NCI-H524 (cell line): Measurements from ENCODE around the gene TCF7.
A peak's percentile ranks its signal among the peaks of the same experiment; 100 is the strongest.

Source experiments
- DNase-seq, 2 experiments: peaks; one replicate each; lab custom pipeline; 2025; lab: John Stamatoyannopoulos, UW

TCF7 gene

DNA sequence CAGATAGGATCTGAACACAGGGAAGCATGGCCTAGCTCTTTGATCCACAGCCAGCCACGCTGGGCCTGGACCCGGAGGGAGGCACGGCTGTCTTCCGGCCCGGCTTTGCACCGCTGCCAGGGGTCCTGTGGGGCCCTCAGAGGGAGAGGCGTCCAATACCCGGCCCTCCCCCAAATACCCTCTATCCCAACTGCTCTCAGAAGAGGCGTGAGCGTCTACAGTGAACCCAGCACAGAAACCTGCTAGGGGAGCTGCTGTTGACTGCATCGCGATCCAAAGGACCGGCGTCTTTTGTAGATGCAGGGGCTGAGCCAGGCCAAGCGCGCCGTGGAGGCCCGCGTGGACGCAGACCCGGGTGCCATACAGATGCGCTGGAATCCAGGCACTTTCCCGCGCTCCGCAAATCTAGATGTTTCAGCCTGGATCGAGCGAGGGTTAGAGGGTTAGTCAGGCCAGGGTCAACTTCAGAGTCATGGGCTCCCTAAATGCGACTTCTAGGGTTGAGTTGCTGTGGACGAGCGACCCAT is 1.1 kb upstream of the TCF7 start:
- no peak for DNase-seq

DNA sequence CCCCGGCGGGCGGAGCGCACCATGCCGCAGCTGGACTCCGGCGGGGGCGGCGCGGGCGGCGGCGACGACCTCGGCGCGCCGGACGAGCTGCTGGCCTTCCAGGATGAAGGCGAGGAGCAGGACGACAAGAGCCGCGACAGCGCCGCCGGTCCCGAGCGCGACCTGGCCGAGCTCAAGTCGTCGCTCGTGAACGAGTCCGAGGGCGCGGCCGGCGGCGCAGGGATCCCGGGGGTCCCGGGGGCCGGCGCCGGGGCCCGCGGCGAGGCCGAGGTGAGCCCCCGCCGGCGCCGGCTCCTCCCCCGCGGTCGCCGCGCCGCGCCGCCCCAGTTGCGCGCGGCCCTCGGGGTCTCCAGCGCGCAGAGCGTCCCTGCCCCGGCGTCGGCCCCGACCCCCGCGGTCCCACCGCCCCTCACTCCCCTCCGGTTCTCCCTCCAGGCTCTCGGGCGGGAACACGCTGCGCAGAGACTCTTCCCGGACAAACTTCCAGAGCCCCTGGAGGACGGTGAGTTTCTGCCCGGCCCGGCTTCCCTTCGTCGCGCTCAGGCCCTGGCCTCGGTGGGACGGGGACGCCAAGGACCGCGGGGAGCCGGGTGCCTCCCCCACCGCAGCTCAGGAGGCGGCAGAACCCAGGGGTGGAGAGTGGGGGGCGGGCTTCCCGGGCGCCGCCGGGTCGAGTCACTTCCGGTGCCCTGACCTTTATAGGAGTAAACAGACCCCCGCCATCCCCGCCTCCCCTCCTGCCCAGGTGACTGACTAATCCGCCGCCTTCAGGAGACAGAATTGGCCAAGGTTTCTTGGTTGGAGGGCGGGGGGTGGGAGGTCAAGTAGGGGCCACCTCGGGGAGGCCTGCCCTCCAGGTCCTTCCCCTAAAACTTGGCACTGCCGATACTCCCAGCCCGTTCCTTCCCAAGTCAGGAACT is 665 bp downstream of the TCF7 start:
- DNase-seq: peak in 1 of 2 experiments; percentile 15

DNA sequence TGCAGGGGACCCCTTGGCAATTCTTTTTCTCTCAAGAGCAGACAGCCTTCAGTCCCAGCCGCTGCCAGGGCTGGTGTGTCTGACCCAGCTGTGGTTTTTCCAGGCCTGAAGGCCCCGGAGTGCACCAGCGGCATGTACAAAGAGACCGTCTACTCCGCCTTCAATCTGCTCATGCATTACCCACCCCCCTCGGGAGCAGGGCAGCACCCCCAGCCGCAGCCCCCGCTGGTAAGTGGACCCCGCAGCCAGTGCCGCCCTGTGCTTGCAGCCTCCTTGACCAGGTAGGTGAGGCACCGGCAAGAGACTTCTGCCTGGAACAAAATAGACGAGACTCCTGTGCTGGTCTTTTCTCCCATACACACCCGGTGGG is 1.3 kb downstream of the TCF7 start:
- DNase-seq: no peak

DNA sequence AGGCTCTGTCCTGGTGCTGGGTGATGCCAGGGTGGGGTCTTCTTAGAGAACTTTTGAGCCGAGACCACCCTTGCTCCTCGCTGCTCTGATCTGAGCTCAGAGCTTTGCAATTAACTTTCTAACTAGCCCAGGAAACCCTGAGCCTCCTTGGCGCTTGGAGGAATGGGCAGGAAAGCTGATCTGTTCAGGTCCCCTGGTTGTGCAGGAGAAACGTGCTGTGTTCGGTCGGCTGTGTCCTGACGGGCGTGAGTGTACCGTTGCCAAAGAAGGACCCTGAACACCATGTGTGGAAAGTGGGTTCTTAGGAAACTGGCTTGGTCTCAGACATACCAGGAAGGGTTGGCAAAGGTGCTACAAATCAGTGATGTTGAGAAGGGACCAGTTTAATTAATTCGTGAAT is 1.8 kb downstream of the TCF7 start:
- no peak for DNase-seq

DNA sequence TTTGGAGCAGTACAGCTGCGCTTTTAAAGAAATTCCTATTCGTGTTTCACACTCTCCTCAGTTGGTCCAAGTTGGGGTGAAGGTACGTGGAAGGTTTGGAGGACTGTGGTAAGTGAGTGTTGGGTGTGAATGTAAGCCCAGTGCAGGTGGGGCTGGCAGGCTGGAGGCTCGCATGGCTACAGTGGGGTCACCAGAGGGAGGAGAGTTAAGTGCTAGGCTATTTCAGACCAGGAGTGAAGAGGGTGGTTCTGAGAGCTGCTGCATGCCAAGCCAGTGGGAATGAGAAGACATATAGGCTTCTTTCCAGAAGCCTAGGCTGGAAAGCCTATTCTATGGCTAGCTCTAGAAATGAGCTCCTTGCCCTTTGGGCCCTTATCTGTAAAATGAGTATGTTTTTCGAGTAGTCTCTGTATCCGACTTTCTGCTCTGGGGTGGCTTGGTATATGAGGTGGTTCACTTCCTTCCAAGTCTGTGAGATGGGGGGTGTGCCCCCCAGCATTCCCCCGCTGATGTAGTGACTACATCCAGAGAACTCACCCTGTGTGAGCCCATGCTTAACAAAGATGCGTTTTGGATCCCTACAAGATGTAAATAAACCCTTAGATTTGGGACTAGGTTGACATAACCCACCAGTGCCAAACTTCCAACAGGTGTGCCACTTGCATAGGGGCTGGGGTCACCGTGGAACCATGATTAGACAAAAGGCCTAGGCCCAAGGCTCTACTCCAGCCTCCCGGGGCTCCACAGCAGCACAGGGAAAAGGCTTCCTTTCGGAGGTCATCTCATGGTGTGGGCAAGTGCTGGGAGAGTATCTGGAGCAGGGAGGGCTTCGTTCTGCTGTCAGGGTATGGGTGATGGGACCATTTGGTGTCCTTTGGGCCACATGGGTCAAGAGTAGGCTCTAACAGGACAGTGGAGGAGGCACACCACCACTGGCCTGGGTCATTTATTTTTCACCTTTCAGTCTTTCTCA is 2.6 kb downstream of the TCF7 start:
- DNase-seq: no peak

DNA sequence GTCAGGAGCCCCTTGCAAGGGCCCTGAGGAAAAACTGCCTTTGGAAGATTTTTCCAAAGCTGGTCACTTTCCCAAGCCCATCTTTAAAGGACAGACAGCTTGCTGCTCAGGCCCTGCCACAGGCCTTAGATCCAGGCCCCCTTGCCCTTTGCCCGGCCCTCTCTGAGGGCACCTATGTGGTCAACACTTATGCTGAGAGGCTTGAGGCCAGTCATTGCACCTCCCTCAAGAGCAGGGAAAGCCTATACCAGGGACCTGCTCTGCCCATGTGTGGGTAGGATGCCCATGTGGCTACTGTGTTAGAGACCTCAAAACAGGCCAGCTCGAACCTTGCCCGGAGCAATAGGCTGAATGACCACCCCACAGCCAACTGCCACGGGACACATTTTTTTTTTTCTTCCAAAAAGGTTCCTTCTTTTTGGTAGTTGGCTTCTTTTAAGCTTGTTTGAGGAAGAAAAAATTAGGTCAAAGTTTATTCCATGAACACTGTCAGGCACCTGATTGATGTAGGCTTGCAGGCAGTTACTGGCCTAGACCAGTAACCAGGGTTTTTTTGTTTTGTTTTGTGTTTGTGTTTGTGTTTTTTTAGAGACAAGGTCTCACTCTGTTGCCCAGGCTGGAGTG is 3.8 kb downstream of the TCF7 start:
- DNase-seq: no peak

DNA sequence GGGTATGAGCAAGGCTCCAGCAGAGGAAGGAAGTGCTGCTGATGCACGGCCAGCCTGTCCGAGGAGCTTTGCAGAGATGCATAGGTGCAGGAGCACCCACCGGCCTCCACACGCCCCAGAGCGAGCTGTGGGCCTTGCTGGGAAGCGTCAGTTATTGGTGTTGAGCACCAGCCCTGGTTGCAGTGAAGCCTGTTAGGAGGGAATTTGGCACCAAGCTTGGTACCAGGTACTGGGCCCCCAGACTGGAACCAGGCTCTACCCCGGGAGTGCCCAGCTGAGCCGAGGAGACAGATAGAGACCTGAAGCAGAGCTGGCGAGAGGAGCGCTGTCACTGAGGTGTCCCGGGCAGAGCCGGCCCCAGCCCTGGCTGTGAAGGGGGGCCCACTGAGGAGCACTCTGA is 5.2 kb downstream of the TCF7 start:
- no peak for DNase-seq

DNA sequence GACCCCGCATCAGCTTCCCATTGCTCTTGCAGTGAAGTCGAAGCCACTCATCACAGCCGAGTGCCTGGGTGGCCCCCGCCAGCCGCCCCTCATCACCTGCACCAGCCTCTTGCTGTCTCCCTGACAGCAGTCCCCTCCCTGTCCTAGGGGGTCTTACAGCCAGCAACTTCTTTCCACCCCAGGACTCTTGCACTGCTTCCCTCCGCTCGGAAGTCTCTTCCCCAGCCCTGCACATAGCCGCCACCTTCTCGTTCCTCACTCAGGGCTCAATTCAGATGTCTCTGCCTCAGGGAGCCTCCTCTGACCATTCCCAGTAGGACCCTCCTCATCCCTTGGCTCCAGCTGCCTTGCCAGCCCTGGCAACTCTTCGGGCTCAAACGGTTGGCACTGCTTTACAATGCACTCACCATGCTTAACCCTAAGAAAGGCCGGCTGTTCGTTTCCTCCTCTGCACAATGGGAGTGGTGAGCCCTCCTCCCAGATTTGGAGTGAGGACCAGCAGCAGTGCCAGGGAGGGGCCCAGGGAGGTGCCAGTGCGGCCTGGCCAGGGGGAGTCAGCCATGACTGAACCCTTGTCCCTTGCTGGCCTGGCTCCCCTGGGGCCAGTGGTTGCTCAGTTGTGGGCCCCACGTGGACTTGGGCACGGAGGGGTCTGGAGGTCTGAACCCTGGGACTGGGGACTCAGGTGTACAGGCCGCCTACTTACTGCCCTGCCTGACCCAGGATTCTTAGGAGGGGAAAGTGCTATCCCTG is 6.1 kb downstream of the TCF7 start:
- no peak for DNase-seq

DNA sequence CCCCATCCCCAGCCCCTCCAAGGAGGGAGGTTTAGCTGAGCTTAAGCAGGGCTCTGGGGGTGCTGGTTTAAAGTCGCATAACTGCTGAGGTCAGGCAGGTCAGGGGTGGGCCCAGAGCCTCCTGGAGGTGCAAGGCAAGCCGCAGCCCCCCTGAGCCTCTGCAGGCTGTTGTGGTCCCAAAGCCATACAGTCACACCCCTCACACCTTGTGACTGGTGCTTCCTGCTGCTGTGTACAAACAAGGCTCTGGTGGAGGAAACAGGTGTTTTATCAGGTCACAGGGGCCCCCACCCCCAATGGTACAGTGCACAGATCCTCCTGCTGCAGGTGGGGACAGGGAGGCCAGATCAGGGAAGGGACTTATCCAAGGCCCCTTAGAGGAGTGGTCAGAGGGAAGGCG is 8.0 kb downstream of the TCF7 start:
- DNase-seq: no peak

DNA sequence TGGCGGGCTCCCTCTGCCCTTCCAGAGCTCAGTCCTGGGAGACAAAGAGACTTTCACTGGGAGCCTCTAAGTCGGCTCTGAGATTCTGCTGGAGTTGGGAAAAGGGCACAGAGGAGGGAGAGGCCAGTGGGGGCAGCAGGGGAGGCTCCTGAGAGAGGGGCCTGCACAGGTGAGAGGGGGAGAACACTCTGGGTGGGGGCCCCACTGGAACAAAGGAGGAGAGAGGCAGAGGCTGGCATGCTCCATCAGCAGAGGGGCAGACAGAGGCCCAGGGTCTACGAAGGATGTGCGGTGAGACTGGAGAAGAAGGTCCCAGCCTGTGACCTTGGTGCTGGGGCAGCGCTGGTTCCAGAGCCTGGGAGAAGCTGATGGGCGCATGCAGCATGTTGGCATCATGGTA is 8.9 kb downstream of the TCF7 start:
- DNase-seq: no peak

DNA sequence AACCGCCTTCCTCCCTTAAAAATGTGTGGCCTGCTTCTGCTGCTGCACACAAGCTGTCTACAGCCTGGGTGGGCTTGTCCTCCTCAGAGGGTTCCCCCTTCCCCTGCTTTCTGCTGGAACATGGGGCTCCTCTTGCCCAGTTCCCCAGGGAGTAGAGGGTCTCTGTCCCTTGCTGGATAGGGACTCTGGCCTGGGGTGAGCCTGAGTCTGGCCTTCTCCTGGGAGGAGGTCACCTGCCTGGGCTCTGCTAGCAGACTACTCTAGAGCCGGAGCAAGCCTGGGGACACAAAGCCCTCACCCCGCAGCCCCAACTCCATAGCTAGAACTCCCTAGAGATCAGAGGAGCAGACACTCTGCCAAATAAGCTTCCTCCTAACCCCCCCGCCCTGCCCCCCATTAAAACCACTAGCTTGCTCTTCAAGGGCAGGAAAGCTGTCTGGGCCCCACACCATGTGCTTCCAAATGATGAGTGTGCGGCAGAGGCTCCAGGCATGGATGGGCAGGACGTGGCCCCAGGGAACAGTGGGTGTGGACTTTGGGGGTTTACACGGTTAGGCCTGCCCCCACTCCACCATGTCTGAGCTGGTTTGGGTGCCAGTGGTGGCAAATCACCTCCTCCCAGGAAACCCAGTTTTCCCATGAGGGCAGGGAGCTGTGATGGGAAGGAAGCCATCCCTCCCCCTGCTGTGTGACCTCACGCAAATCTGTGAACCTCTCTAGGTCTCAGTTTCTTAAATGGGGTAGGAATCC is 10.0 kb downstream of the TCF7 start:
- no peak for DNase-seq

DNA sequence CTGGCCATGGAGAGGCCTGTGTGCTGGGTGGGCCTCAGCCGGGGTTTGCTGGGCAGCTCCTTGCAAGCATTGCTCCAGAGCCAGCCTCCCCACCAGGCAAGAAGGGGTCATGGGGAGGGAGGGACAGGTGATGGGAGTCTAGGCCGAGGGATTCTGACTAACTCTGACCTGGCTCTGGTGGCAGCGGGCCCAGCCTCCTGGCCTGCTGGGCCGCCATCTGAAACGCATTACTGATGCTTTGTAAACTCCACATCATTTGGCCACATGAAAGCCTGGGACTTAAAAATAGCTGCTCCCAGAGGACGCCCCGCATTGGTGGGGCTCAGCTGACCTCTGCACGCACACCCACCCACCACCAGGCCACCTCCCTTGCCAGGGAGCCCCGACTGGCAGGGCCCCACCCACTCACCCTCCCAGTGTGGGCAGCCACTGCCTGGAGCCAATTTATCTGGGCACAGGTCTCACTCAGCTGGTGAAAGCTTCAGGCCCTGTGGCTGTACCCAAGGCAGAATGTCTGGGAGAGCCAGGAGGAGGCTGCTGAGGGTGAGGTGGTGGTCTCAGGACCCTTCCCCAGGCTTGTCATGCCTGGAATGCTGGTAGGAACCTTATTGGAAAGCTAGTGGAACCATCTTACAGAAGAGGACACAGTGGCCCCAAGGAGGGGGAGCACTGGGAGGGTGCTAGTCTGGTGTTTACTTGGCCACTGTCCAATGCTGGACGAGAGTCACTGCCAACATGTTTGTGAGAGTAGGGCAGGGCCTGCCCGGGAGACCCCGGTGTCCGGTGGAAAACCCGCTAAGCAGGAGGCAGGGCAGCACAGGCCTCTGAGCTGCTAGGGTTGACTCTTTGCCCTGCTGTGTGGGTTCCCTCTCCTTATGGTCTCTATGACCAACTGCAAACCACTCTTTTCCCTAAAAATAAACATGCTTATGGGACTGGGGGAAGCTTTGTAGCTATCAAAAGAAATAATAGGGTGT is 10.8 kb downstream of the TCF7 start:
- no peak for DNase-seq

DNA sequence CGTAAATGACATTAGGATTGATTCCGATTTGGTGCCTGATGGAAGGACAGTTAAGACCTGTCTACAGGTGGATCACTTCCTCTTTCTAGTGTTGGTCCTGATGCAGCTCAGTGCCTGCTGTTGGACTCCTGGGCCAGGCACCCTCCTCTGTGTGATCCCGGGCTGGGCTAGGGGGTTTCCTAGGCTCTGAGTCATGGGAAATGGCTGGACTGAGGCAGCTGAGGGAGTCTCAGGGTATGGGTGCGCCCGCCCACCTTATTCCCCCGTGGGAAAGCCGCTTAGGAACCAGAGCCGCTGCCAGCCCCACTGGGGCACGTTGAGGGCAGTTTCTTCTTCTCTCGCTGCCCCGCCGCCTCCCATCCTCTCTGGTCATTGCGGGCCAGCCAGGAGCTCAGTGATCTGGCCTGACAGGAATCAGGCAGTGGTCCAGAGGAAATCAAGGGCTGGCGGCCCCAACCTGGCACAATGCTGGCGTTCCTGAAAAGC is 12.9 kb downstream of the TCF7 start:
- no peak for DNase-seq

DNA sequence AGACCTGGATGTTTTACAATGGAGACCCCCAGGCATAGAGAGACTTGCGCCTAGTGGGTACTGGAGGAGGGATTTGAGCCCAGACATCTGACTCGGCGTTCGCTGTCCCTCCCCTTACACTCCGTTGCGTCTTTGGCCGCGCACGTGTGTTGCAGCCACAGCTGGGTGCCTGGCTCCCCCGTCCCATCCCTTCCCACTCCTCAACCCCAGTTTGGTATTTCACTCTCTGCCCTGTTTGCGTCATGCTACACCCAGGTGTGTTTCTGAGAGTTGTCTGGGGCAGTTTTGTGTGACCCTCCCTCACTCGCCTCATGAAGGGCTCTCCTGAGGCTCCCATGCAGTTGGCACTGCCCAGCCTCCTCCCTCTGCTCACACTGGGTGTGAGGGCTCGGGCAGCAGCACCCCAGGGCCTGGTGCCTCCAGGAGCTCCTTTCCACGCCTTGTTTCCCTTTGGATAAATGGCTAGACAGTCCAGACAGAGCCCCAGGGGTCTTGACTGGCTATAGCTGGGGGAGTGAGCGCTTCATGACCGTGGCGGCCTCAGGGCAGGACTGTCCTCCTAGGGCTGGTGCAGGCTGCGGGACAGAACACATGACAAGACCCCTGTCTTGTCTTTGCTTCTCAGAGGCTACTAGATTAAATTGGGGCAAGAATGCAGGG is 13.6 kb downstream of the TCF7 start:
- no peak for DNase-seq

DNA sequence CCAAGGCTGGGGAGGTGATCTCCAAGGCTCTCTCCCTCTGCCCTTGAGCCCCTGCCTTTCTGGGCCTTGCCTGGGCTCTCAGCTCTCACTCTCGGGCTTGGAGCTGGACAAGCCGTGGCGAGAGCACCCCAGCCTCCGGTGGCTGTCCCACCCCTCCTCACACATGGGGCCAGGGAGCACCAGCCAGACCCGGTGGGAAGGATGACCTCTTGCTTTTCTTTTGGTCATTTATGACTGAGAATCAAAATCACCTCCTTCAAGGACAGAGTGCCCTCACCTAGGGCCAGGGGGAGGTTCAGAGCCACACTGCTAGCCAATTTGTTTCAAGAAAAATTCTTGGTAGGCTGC is 14.1 kb downstream of the TCF7 start:
- DNase-seq: no peak

DNA sequence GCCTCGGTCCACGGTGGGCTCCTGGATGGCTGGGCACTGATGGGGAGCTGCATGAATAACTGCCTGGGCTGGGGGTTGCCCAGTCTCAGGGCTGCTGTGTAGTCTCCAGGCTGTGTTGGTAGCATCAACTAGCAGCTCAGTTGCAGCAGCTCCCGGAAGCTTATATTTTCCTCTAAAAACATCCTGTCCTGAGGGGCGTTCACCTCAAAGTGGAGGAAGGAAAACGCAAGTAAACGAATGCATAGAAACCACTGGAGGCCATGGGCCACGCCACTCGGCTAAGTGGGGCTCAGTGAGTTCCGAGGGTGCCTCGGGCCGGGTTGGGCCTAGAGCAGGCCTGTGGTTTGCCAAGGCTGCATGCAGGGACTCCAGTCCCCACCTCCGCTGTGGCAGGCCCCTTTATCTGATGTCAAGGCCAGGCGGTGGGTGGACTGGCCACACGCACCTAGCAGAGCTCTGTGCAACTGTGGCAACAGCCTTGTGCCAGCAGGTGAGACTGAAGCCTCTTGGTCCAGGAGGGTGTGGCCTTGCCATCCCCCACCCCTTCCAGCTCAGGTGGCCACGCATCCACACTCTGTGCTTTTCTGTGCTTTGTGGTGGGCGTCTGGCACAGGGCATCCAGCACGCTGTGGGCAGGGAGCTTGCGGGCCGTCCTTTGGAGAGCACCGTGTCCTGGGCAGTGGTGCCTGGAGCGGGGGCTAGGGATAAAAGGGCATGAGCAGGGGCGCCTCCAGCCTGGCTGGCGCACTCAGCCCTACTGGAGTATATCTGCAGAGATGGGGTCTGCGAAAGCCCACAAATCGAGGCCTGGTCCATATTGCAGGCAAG is 15.1 kb downstream of the TCF7 start:
- DNase-seq: no peak

DNA sequence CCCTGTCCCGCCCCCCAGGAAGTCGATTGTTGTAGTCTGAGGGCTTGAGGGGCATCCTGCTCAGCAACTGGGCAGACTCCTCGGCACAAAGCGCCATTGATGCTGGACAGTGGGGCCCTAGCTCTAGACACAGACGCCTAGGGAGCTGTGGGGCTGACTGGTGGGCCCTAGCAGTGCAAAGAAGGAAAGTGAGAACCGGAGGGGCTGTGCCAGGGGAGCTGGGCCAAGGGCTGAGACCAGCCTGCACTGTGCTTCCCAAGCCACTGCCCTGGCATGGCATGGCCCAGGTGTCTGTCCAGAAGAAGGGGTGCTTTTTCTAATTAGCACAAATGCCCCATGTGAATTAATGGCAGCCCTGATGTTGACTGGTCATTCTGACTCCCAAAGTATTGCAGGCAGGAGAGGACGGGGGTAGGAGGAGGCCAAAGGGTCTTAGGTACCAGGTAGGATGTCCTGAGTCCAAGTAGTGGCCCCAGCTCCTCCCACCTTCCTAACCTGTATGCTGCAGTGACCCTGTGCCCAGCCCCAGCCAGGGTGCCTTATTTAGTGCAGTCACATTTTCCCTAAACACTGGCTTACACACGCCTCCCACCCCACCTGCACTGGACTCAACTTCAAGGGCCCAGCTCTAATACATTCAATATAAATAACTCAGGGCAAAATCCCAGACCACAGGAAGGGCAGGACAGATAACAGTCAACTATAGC is 15.9 kb downstream of the TCF7 start:
- no peak for DNase-seq
